ENCODE results near the gene MIDN.

The MIDN gene

GRCh38 chr19:1284293-1284978 lies 36.1 kb downstream of the MIDN start:
- TF ChIP-seq, protein P1, sequence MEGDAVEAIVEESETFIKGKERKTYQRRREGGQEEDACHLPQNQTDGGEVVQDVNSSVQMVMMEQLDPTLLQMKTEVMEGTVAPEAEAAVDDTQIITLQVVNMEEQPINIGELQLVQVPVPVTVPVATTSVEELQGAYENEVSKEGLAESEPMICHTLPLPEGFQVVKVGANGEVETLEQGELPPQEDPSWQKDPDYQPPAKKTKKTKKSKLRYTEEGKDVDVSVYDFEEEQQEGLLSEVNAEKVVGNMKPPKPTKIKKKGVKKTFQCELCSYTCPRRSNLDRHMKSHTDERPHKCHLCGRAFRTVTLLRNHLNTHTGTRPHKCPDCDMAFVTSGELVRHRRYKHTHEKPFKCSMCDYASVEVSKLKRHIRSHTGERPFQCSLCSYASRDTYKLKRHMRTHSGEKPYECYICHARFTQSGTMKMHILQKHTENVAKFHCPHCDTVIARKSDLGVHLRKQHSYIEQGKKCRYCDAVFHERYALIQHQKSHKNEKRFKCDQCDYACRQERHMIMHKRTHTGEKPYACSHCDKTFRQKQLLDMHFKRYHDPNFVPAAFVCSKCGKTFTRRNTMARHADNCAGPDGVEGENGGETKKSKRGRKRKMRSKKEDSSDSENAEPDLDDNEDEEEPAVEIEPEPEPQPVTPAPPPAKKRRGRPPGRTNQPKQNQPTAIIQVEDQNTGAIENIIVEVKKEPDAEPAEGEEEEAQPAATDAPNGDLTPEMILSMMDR (IDR thresholded peaks at IDR 0.05; ENCODE audit: low read depth, low read length, missing control alignments) = no peak
- H3K4me3 ChIP-seq (ENCODE audit: low read depth, low read length) = no peak overlapping the region
- no peak for DNase-seq (ENCODE audit: low read depth)

- TF ChIP-seq, protein P1 (IDR thresholded peaks at IDR 0.05; ENCODE audit: low read depth, low read length, missing control alignments) = no peak
- no peak overlapping the region for H3K4me3 ChIP-seq (ENCODE audit: low read depth, low read length)
- DNase-seq (ENCODE audit: low read depth) = no peak
These were observed 36.8 kb downstream of the MIDN start for GRCh38 chr19:1284979-1285736.

- no peak for DNase-seq (ENCODE audit: low read depth)
- TF ChIP-seq, protein P1 (IDR thresholded peaks at IDR 0.05; ENCODE audit: low read depth, low read length, missing control alignments) = no peak
- H3K4me3 ChIP-seq (ENCODE audit: low read depth, low read length) = no peak within 1 kb of the TSS
These were observed 37.5 kb downstream of the MIDN start, which contains the start of gene EFNA2 for GRCh38 chr19:1285737-1286360. Gene EFNA2, plus strand, starts transcription at chr19:1285873. Its CDS starts 296 bp downstream, at chr19:1286169.

GRCh38 chr19:1286487-1287353 lies 38.3 kb downstream of the MIDN start:
- no peak for DNase-seq (ENCODE audit: low read depth)
- TF ChIP-seq, protein P1 (IDR thresholded peaks at IDR 0.05; ENCODE audit: low read depth, low read length, missing control alignments) = no peak
- no peak overlapping the region for H3K4me3 ChIP-seq (ENCODE audit: low read depth, low read length)

DNA sequence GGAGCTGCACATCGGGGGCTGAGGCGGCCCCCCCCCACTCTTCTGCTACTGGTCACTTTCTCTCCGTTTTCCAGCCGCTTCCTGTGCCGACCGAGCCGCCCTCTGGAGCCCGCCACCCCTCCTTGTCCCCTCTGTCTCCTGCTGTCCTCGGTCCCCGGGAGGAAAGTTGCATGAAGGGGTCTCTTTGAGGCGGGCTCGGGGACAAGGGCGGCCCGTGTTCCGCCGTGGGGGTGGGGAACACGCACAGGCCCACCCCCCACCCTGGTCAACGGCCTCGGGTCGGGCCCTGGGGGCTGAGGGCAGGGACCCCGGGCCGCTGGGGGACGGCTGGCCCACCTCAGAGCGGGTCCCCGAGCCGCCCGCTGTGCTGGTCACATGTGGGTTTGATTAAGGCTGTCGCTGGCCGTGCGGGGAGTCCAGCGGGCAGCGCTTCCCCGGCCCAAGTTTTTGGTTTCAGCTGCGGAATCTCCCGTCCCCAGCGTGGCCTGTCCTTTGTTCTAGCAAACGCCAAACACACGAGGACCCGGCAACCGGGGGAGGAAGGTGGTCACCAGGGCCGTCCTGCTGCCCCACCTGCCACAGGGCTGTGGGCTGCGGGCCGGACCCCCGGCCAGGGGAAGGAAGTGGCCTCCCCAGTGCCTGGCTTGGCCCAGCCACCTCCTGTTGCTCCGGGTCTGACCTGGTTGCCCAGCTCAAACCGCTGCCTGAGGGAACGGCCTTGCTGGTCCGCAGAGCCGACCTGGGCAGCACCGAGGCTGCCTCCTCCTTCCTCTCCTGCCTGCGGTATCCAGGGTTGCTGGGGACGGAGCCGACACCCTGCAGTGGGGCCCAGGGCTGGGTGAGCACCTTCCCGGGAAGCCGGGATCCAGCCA lies 39.2 kb downstream of the MIDN start:
- TF ChIP-seq, protein P1 (IDR thresholded peaks at IDR 0.05; ENCODE audit: low read depth, low read length, missing control alignments) = no peak
- no peak overlapping the region for H3K4me3 ChIP-seq (ENCODE audit: low read depth, low read length)
- DNase-seq (ENCODE audit: low read depth) = no peak

- DNase-seq (ENCODE audit: low read depth) = no peak
- TF ChIP-seq, protein P1 (IDR thresholded peaks at IDR 0.05; ENCODE audit: low read depth, low read length, missing control alignments) = no peak
These were observed 39.8 kb downstream of the MIDN start for GRCh38 chr19:1288226-1288612.

More at GRCh38 chr19:1288226-1288612, 39.8 kb downstream of the MIDN start:
- no peak overlapping the region for H3K4me3 ChIP-seq (ENCODE audit: low read depth, low read length)
